Astrocyte (in vitro differentiated cells and primary cell): ENCODE results near the gene HES1. TPM values are rescaled to one million over a fixed set of nuclear protein-coding genes. Genes with fewer than 3 reads are reported as not detected.

Source experiments
- DNase-seq: peaks from one replicate; pipeline ENCODE4 v3.0.0-alpha.2; 2010; ENCODE audit warnings: low read depth
- FAIRE-seq: peaks from 2 replicates; lab custom pipeline; 2011; peaks lifted over from hg19 to GRCh38; lab: Jason Lieb, UNC
- H2AFZ ChIP-seq: 2 replicates; pipeline ENCODE4 v1.6.0; 2012; ENCODE audit warnings: low read depth, low read length, inconsistent platforms
- H3K27ac ChIP-seq: 2 replicates; pipeline ENCODE4 v1.5.1; 2011; ENCODE audit warnings: low read depth, low read length, inconsistent platforms
- H3K27me3 ChIP-seq: 2 replicates; pipeline ENCODE4 v1.6.0; 2011; ENCODE audit warnings: low read length, inconsistent platforms; ENCODE audit not compliant: insufficient read depth
- H3K36me3 ChIP-seq: 2 replicates; pipeline ENCODE4 v1.5.1; 2011; ENCODE audit warnings: low read length, inconsistent platforms; ENCODE audit not compliant: insufficient read depth
- H3K4me1 ChIP-seq: 2 replicates; pipeline ENCODE4 v1.5.1; 2011; ENCODE audit warnings: low read length, inconsistent platforms; ENCODE audit not compliant: insufficient read depth
- H3K4me2 ChIP-seq: 2 replicates; pipeline ENCODE4 v1.6.0; 2012; ENCODE audit warnings: low read length, inconsistent platforms
- H3K4me3 ChIP-seq: 2 replicates; pipeline ENCODE4 v1.5.1; 2011; ENCODE audit warnings: low read depth, mild to moderate bottlenecking, low read length, inconsistent platforms; ENCODE audit not compliant: insufficient read depth
- H3K79me2 ChIP-seq: 2 replicates; pipeline ENCODE4 v1.6.0; 2012; ENCODE audit warnings: mild to moderate bottlenecking, low read length, inconsistent platforms; ENCODE audit not compliant: insufficient read depth
- H3K9ac ChIP-seq: 2 replicates; pipeline ENCODE4 v1.6.0; 2012; ENCODE audit warnings: mild to moderate bottlenecking, low read length, inconsistent platforms
- H3K9me3 ChIP-seq: 2 replicates; pipeline ENCODE4 v1.5.1; 2012; ENCODE audit warnings: low read depth, mild to moderate bottlenecking, low read length, inconsistent platforms; ENCODE audit not compliant: insufficient read depth
- H4K20me1 ChIP-seq: 2 replicates; pipeline ENCODE4 v1.6.0; 2012; ENCODE audit warnings: low read length, inconsistent platforms; ENCODE audit not compliant: insufficient read depth
- H3K27ac Mint-ChIP-seq: one replicate; pipeline ENCODE4 v1.8.0; 2021; ENCODE audit warnings: mild to moderate bottlenecking, mixed read lengths; ENCODE audit not compliant: unreplicated experiment
- H3K27me3 Mint-ChIP-seq: one replicate; pipeline ENCODE4 v1.8.0; 2021; ENCODE audit warnings: low read depth, mixed read lengths; ENCODE audit not compliant: unreplicated experiment
- H3K36me3 Mint-ChIP-seq: one replicate; pipeline ENCODE4 v1.8.0; 2021; ENCODE audit warnings: low read depth, mixed read lengths; ENCODE audit not compliant: unreplicated experiment
- H3K4me1 Mint-ChIP-seq: one replicate; pipeline ENCODE4 v1.8.0; 2021; ENCODE audit warnings: low read depth, mixed read lengths; ENCODE audit not compliant: unreplicated experiment
- H3K4me3 Mint-ChIP-seq: one replicate; pipeline ENCODE4 v1.8.0; 2021; ENCODE audit warnings: mild to moderate bottlenecking, moderate library complexity, mixed read lengths; ENCODE audit not compliant: unreplicated experiment
- H3K9me3 Mint-ChIP-seq: one replicate; pipeline ENCODE4 v1.8.0; 2021; ENCODE audit warnings: mild to moderate bottlenecking, mixed read lengths; ENCODE audit not compliant: unreplicated experiment
- EZH2 ChIP-seq: IDR thresholded peaks from 2 replicates; pipeline ENCODE4 v1.6.1; 2012; ENCODE audit warnings: mild to moderate bottlenecking, low read length, inconsistent platforms; ENCODE audit not compliant: insufficient read depth
- total RNA-seq: library from RNA; stranded (reverse); gene quantifications from 2 replicates; pipeline ENCODE4 v1.2.1, GENCODE V29; 2021
- TF ChIP-seq, protein P1 (sequence below): IDR thresholded peaks from 2 replicates; pipeline ENCODE4 v1.5.1; 2011; ENCODE audit warnings: low read depth, mild to moderate bottlenecking, inconsistent platforms, low read length, moderate library complexity; ENCODE audit not compliant: insufficient read depth

HES1 gene
- total RNA-seq, 1 donor from 2014 or later = 46.5 TPM

DNA sequence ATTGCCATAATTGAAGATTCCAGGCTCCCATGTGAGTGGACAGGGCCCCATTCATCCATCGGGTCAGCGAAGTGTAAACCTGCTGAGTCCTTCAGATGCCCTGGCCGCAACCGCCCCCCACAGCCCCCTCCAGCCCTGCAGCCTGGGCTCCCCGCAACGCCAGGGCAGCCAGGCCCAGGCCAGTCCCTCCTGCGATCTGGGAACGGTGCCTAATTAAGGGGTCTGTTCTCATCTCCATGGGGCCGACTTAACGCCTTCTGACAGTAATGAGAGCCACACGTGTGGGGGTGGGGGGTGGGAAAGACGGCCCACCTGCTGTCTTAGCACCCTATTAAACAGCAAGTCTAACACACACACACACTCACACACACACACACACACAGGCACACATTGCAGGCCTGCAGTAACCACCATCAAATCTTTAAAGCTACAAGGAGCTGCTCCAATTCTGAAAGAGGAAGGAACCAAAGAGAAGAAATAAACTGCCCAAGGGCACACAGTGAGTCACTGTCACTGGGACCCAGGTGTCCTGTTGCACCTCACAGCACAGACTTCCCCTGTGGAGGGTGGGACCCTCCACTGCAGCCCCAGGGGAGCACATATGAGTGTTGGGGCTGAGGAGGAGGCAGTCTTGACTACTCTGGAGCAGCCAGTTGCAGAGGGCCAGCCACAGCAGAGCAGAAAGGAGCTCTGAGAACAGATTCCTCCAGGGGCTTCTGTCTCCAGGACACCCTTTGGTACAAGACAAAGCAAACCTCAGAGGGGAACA is 31.8 kb upstream of the HES1 start:
- no peak overlapping the region for H3K9ac ChIP-seq
- no peak overlapping the region for H2AFZ ChIP-seq
- H3K27me3 ChIP-seq = peaks cover 73% of the 10 kb centered on the region
- H3K4me2 ChIP-seq = no peak overlapping the region
- no peaks in the 10 kb centered on the region for H4K20me1 ChIP-seq
- no peaks in the 10 kb centered on the region for H3K9me3 ChIP-seq
- H3K27ac ChIP-seq = no peak overlapping the region
- no peak for TF ChIP-seq EZH2
- TF ChIP-seq, protein P1, sequence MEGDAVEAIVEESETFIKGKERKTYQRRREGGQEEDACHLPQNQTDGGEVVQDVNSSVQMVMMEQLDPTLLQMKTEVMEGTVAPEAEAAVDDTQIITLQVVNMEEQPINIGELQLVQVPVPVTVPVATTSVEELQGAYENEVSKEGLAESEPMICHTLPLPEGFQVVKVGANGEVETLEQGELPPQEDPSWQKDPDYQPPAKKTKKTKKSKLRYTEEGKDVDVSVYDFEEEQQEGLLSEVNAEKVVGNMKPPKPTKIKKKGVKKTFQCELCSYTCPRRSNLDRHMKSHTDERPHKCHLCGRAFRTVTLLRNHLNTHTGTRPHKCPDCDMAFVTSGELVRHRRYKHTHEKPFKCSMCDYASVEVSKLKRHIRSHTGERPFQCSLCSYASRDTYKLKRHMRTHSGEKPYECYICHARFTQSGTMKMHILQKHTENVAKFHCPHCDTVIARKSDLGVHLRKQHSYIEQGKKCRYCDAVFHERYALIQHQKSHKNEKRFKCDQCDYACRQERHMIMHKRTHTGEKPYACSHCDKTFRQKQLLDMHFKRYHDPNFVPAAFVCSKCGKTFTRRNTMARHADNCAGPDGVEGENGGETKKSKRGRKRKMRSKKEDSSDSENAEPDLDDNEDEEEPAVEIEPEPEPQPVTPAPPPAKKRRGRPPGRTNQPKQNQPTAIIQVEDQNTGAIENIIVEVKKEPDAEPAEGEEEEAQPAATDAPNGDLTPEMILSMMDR = no peak
- H3K4me1 ChIP-seq = no peaks in the 10 kb centered on the region
- H3K27ac Mint-ChIP-seq = no peak overlapping the region
- no peaks in the 10 kb centered on the region for H3K36me3 ChIP-seq
- H3K27me3 Mint-ChIP-seq = peaks cover 88% of the 10 kb centered on the region
- H3K9me3 Mint-ChIP-seq = peaks cover 5% of the 10 kb centered on the region
- H3K36me3 Mint-ChIP-seq = peaks cover 1% of the 10 kb centered on the region
- DNase-seq = no peak
- H3K79me2 ChIP-seq = no peaks in the 10 kb centered on the region
- H3K4me1 Mint-ChIP-seq = no peaks in the 10 kb centered on the region
- H3K4me3 Mint-ChIP-seq = no peak overlapping the region
- H3K4me3 ChIP-seq = no peak overlapping the region
- FAIRE-seq = no peak

DNA sequence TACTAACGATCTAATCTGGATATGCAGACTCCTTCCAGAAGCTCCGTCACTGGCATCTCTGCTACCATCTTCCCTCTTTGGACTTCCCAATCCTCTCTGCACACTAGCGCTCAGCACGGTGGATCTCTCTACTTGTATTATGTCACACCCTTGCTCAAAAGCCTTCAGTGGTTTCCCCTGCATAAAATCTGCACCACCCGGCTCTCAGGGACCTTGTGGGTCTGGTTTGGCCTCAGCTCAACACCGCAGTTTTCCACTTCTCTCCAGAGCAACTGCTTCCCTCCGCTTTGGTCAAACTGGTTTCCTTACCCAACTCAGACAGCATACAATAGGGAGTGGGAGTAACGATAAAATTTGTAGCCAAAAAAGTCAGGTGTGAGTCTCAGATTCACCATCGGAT is 30.7 kb upstream of the HES1 start:
- TF ChIP-seq, protein P1 = no peak
- TF ChIP-seq EZH2 = no peak
- H3K9me3 ChIP-seq = no peaks in the 10 kb centered on the region
- Mint-ChIP-seq H3K9me3 (peaks cover 3% of the 10 kb centered on the region), H3K4me3 (no peak overlapping the region), H3K27me3 (peaks cover 83% of the 10 kb centered on the region), H3K27ac (no peak overlapping the region), H3K36me3 (no peaks in the 10 kb centered on the region), H3K4me1 (no peaks in the 10 kb centered on the region)
- no peak overlapping the region for H3K4me2 ChIP-seq
- H3K4me1 ChIP-seq = no peaks in the 10 kb centered on the region
- H3K79me2 ChIP-seq = no peaks in the 10 kb centered on the region
- no peak overlapping the region for H3K27ac ChIP-seq
- no peak overlapping the region for H2AFZ ChIP-seq
- no peaks in the 10 kb centered on the region for H3K36me3 ChIP-seq
- H3K9ac ChIP-seq = no peak overlapping the region
- H4K20me1 ChIP-seq = no peaks in the 10 kb centered on the region
- H3K27me3 ChIP-seq = peaks cover 66% of the 10 kb centered on the region
- FAIRE-seq = no peak
- H3K4me3 ChIP-seq = no peak overlapping the region
- DNase-seq = no peak

DNA sequence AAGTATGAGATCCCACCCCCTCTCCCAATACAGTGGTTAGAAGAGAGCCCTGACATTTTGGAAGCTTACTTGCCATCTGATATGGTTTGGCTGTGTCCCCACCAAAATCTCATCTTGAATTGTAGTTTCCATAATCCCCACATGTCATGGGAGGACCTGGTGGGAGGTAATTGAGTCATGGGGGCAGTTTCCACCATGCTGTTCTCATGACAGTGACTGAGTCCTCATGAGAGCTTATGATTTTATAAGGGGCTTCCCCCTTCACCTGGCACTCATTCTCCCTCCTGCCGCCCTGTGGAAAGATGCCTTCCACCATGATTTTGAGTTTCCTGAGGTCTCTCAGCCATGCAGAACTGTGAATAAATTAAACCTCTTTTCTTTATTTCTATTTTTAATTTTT is 28.8 kb upstream of the HES1 start:
- Histone ChIP-seq H3K9ac (no peak overlapping the region), H2AFZ (no peak overlapping the region), H3K27ac (no peak overlapping the region), H3K4me2 (no peak overlapping the region), H3K36me3 (no peaks in the 10 kb centered on the region), H3K9me3 (no peaks in the 10 kb centered on the region), H4K20me1 (no peaks in the 10 kb centered on the region), H3K79me2 (no peaks in the 10 kb centered on the region), H3K27me3 (peaks cover 56% of the 10 kb centered on the region), H3K4me3 (no peak overlapping the region), H3K4me1 (no peaks in the 10 kb centered on the region)
- H3K4me1 Mint-ChIP-seq = no peaks in the 10 kb centered on the region
- no peak overlapping the region for H3K4me3 Mint-ChIP-seq
- peaks cover 1% of the 10 kb centered on the region for H3K9me3 Mint-ChIP-seq
- FAIRE-seq (no peak), DNase-seq (no peak)
- no peak overlapping the region for H3K27ac Mint-ChIP-seq
- no peaks in the 10 kb centered on the region for H3K36me3 Mint-ChIP-seq
- TF ChIP-seq, protein P1 = no peak
- no peak for TF ChIP-seq EZH2
- peaks cover 79% of the 10 kb centered on the region for H3K27me3 Mint-ChIP-seq
